ENCODE data around the gene PDE5A.

DNA sequence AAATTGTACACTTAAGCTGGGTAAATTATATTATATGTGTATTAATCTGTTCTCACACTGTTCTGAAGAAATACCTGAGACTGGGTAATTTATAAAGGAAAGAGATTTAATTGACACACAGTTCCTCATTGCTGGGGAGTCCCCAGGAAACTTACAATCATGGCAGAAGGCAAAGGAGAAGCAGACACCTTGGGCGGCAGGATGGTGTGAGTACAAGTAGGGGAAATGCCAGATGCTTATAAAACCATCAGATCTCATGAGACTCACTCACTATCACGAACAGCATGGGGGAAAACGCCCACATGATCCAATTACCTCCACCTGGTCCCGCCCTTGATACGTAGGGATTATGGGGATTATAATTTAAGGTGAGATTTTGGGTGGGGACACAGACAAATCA lies 34.9 kb downstream of the PDE5A start:
- TF ChIP-seq EZH2 (IDR thresholded peaks at IDR 0.05; ENCODE audit: insufficient read depth, poor library complexity, severe bottlenecking): no peak
- TF ChIP-seq EZH2phosphoT487 (IDR thresholded peaks at IDR 0.05; ENCODE audit: insufficient read depth, low read depth): no peak

Data from GM23248 (cell line).